Articular chondrocyte of knee joint (primary cell): ENCODE data around the gene GSTA1. TPM values are rescaled to one million over a fixed set of nuclear protein-coding genes. Genes with fewer than 3 reads are reported as not detected.

Experiments
- total RNA-seq: library from RNA; depleted of rRNA; stranded (reverse); fragments of >200 nt; gene quantifications from 2 replicates; pipeline ENCODE4 v1.2.3, GENCODE V29; 2012

GSTA1 gene
- total RNA-seq, result 0.26 TPM in 1 of 2 replicates, not detected in the other

GRCh38 chr6:52803668-52804255 lies at the start of gene GSTA1:
Gene GSTA1, minus strand, starts transcription at chr6:52803816. Its CDS starts 4,549 bp downstream, at chr6:52799267.

DNA sequence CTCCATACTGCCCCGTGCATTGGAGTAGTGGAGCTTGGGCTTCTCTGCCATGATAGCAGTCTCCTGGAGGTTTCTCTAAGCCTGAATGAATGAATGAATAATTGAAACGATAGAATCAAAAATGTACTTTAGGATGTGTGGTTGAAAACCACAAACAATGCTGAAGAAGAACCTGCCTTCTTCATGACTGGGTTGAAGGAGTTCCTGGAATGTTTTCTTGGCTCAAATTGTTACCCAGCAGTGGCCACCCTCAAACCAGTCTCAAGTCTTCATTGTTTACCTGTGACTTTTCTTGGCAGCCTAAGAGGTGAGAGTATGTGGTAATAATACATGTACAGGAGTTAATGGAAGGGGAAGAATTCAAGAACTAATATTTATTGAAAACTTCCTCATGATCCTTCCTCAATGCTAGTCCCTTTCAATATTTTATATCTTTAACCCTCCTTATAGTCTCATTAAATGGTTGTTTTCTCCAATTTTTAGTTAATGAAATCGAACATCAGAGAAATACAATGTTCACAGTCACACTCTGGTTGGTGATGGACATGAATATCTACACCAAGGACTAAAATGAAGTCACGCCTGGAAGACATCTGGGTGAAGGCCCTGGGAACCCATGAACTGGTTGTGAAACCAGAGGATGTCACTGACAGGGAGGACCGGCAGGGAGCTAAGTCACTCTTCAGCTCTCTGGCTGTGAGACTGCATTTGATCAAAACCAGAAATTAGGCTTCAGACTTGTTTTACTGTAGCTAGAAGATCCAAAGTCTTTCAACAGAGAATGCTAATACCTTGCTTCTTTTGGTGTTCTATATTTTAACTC lies 37.4 kb upstream of the GSTA1 start, which contains the start of gene GSTA5:
Gene GSTA5, minus strand, starts transcription at position 51 of the 823 bp plus-strand sequence.

DNA sequence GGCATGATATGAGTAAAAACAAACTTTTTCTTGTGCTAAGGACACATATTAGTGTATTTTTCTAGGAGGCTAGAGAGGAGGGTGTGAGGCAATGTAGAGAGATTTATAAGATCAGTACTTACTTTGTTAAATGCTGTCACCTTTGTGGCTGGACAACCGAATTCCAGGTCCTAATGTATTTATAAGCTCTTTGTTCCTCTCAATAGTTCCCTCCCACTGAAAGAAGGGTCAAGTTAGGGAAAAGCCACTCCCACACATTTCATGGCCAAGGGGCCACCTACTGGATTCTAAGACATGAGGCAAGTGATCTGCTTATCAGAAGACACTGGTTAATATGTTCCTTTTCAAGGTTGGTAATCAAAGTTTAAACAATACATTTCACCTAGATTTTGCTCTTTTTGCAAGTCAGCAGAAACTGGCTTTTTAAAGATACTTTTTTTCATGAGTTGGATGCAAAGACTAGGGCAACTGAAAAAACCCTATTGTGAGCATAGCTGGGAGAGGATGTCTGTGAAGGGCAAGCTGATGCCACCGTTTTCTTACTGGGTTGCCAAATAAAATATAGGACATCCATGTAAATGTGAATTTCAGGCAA lies 40.2 kb downstream of the GSTA1 start, which contains the start of gene GSTA2:
Gene GSTA2, minus strand, starts transcription at position 154 of the 595 bp plus-strand sequence. CDS start 5,528 bp downstream, outside the sequence.

Other genes with a start within 250 kb of the GSTA1 start
- gene TRAM2, start 226.8 kb downstream of the GSTA1 start, total RNA-seq, result 215 and 261 TPM in 2 replicates
- 36.3 and 42.8 TPM in 2 replicates for gene TMEM14A, start 132.7 kb downstream of the GSTA1 start, total RNA-seq
- gene GSTA2, start 40.3 kb downstream of the GSTA1 start, total RNA-seq, result not detected in 2 replicates
- not detected in 2 replicates for gene GSTA5, start 37.0 kb upstream of the GSTA1 start, total RNA-seq
- gene GSTA3, start 105.9 kb upstream of the GSTA1 start, total RNA-seq, result not detected in 2 replicates
- 69.4 and 69.5 TPM in 2 replicates for gene GSTA4, start 191.5 kb upstream of the GSTA1 start, total RNA-seq